Neural cell (in vitro differentiated cells): ENCODE measurements around the gene GPR85.

ENCODE experiments used
- EP300 ChIP-seq: fragments of 450-650 bp; conservative IDR thresholded peaks from 2 replicates; pipeline ENCODE4 v1.6.1; 2014; ENCODE audit warnings: antibody characterized with exemption, mild to moderate bottlenecking, moderate library complexity; ENCODE audit not compliant: poor library complexity, severe bottlenecking
- EZH2 ChIP-seq: fragments of 200-600, 300-800 bp; shearing (Covaris generic), sonication (generic); IDR thresholded peaks from 2 replicates; pipeline ENCODE4 v1.6.1; 2014; ENCODE audit warnings: antibody characterized with exemption, low read length, borderline replicate concordance, mild to moderate bottlenecking; ENCODE audit not compliant: insufficient read depth, poor library complexity, severe bottlenecking
- MXI1 ChIP-seq: fragments of 450-650 bp; conservative IDR thresholded peaks from 2 replicates; pipeline ENCODE4 v1.6.1; 2014; ENCODE audit warnings: antibody characterized with exemption, mild to moderate bottlenecking; ENCODE audit not compliant: poor library complexity, severe bottlenecking
- POLR2AphosphoS5 ChIP-seq: IDR thresholded peaks from 2 replicates; pipeline ENCODE4 v1.6.1; 2012
- RAD21 ChIP-seq: fragments of 450-650 bp; conservative IDR thresholded peaks from 2 replicates; pipeline ENCODE4 v1.6.1; 2014; ENCODE audit warnings: antibody characterized with exemption, mild to moderate bottlenecking, moderate library complexity
- SMC3 ChIP-seq: fragments of 450-650 bp; conservative IDR thresholded peaks from 2 replicates; pipeline ENCODE4 v1.6.1; 2014; ENCODE audit warnings: antibody characterized with exemption, mild to moderate bottlenecking, moderate library complexity; ENCODE audit not compliant: poor library complexity
- TAF1 ChIP-seq: IDR thresholded peaks from 2 replicates; pipeline ENCODE4 v1.6.1; 2012; ENCODE audit warnings: low read depth
- TF ChIP-seq, protein P1 (sequence below): fragments of 450-650 bp; IDR thresholded peaks from 2 replicates; pipeline ENCODE4 v1.5.1; 2014; ENCODE audit warnings: antibody characterized with exemption, mild to moderate bottlenecking, moderate library complexity; ENCODE audit not compliant: poor library complexity, severe bottlenecking
- TF ChIP-seq, protein P2 (sequence below): IDR thresholded peaks from 2 replicates; pipeline ENCODE4 v1.6.1; 2012; ENCODE audit warnings: borderline replicate concordance

DNA sequence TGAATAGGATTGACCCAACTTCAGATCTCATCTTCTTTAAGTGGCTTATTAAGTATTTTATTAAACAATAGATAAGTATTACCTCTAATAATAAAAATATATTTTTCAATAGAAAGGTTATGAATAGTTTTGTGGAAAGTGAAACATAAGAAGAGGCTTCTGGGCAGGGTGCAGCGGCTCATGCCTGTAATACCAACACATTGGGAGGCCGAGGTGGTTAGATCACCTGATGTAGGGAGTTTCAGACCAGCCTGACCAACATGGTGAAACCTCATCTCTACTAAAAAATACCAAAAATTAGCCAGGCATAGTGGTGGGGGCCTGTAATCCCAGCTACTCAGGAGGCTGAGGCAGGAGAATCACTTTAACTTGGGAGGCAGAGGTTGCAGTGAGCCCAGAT, 26.5 kb downstream of the GPR85 start:
- TF ChIP-seq EP300 (no peak), TAF1 (no peak), MXI1 (no peak), EZH2 (no peak), SMC3 (no peak), RAD21 (no peak), POLR2AphosphoS5 (no peak)
- TF ChIP-seq, protein P1, sequence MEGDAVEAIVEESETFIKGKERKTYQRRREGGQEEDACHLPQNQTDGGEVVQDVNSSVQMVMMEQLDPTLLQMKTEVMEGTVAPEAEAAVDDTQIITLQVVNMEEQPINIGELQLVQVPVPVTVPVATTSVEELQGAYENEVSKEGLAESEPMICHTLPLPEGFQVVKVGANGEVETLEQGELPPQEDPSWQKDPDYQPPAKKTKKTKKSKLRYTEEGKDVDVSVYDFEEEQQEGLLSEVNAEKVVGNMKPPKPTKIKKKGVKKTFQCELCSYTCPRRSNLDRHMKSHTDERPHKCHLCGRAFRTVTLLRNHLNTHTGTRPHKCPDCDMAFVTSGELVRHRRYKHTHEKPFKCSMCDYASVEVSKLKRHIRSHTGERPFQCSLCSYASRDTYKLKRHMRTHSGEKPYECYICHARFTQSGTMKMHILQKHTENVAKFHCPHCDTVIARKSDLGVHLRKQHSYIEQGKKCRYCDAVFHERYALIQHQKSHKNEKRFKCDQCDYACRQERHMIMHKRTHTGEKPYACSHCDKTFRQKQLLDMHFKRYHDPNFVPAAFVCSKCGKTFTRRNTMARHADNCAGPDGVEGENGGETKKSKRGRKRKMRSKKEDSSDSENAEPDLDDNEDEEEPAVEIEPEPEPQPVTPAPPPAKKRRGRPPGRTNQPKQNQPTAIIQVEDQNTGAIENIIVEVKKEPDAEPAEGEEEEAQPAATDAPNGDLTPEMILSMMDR: no peak
- TF ChIP-seq, protein P2, sequence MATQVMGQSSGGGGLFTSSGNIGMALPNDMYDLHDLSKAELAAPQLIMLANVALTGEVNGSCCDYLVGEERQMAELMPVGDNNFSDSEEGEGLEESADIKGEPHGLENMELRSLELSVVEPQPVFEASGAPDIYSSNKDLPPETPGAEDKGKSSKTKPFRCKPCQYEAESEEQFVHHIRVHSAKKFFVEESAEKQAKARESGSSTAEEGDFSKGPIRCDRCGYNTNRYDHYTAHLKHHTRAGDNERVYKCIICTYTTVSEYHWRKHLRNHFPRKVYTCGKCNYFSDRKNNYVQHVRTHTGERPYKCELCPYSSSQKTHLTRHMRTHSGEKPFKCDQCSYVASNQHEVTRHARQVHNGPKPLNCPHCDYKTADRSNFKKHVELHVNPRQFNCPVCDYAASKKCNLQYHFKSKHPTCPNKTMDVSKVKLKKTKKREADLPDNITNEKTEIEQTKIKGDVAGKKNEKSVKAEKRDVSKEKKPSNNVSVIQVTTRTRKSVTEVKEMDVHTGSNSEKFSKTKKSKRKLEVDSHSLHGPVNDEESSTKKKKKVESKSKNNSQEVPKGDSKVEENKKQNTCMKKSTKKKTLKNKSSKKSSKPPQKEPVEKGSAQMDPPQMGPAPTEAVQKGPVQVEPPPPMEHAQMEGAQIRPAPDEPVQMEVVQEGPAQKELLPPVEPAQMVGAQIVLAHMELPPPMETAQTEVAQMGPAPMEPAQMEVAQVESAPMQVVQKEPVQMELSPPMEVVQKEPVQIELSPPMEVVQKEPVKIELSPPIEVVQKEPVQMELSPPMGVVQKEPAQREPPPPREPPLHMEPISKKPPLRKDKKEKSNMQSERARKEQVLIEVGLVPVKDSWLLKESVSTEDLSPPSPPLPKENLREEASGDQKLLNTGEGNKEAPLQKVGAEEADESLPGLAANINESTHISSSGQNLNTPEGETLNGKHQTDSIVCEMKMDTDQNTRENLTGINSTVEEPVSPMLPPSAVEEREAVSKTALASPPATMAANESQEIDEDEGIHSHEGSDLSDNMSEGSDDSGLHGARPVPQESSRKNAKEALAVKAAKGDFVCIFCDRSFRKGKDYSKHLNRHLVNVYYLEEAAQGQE: no peak
